Dedifferentiated amniotic fluid mesenchymal stem cell (primary cell): Measurements from ENCODE around the gene GGTLC2.

Experiments
- DNase-seq: peaks from one replicate; pipeline ENCODE4 v3.0.0-alpha.2; 2016; ENCODE audit errors: extremely low spot score

Gene GGTLC2

DNA sequence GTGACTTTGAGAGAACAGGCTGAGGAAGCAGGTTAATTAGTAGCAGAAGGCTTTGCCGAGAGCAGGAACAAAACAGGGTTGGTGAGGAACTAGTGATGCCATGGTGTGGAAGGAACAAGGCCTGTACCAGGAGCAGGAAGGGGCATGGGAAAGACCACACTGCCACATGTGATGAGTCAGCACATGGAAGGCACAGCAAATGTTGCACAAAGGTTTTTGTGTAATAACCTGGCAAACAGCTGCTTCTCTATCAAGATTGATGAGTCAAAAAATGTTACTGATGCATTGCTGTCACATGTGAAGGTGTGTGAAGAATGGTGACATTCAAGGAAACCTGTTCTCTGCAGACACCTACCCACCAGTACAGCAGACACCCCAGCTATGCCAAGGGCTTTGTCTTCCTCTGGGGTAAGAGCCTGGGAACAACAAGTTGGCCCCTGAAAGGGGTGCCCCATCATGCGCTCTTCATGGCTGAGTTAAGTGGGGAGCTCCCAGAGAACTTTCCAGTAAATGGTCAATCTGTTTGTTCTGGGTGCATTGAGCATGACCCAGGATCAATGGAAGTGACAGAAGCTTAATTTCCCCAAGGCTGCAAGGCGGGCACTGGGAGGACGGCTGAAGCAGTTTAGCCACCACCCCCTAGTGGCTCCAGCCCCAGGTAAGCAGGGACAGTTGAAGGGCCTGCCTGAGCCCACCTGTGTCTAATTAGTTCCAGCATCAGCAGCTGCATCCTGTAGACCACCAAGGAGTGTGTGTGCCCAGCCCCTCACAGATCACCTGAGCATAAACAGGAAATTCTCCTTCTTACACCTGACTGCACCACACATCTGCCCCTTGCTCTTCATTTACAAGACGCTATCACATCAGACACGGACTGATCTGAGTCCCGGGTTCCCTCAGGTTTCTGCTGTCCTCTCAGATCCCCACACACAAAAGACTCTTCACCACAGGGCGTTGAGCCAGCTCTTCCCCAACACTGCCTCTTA lies 47.6 kb downstream of the GGTLC2 start:
- DNase-seq: no peak

DNA sequence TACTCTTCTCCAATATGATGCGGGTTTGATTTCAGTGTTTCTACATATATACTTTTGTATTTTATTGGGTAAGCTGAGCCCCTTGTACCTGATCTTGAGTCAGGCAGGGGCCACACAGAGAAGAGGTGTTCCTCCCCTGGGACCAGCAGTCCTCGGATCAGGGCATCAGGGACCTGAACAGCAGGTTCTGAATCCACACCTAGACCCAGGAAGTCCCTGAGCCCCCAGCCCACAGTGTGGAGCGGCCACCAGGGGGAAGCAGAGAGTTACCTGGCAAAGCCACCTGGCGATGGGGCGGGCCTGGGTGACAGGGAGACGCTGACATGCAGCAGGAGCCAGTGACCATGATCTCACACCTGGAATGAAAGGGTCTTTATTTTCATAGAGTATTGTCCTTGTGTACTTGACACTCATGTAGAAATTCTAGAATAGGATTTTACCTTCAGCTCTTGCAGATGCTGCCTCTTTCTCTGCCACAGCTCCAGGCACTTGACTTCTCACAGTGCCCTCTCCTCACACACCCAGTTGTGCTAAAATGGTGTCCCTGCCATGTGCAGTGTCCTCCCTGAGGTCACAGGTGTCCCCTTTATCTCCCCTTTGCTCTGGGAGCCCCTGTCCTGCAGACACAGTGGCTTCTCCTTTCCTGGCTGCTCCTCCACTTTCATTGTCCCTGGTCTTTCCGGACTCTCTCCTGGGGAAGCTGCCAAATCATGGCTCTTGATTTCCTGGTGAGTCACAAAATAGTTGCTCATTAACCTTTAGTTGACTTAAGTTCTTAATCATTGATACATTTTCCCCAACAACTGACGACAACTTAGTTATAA lies 48.5 kb downstream of the GGTLC2 start:
- peak; percentile 14 for DNase-seq

- DNase-seq: no peak
Measured at GRCh38 chr22:22693531-22693884, 49.1 kb downstream of the GGTLC2 start.

DNA sequence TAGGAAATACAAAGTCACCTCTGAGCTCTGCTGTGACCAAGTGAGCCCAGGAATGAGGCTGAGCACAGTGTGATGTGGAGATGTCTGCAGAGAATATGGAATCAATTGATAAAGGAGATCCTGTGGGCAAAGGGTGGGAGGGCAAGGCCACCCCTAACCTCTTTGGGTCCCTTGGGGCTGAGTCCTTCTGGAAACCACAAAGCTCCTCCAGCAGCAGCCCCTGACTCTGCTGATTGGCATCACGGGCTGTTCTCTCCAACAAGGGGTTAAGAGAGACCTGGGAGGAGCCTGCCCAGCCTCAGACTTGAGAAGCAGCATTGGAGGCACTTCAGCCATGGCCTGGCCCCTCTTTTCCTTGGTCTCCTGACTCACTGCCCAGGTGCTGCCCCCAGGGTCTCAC lies 49.7 kb downstream of the GGTLC2 start:
- DNase-seq: no peak

GRCh38 chr22:22696104-22696503 lies 51.7 kb downstream of the GGTLC2 start:
- DNase-seq: no peak
